Activated B cell treated with CpG ODN at 0.5 μM for 24 hours (primary cell): ENCODE data around the gene PM20D2. TPM values are rescaled to one million over a fixed set of nuclear protein-coding genes. Genes with fewer than 3 reads are reported as not detected.

ENCODE experiments used
- ATAC-seq: fragments of 200-7000 bp; cut with Tn5 transposase; one replicate; pipeline ENCODE4 v1.10.0; 2021; ENCODE audit warnings: low read depth, mild to moderate bottlenecking, moderate library complexity
- CTCF ChIA-PET: fragments of 350-600 bp; sonication (Branson Sonifier 250); formaldehyde crosslinking; loops from one replicate; lab custom pipeline; 2021; ENCODE audit warnings: antibody characterized with exemption; lab: Charles Lee
- POLR2A ChIA-PET: fragments of 350-600 bp; sonication (Branson Sonifier 250); formaldehyde crosslinking; loops from one replicate; lab custom pipeline; 2021; ENCODE audit warnings: antibody characterized with exemption; lab: Charles Lee
- DNase-seq: peaks from one replicate; pipeline ENCODE4 v3.0.0; 2022
- H3K27ac Mint-ChIP-seq: one replicate; pipeline ENCODE4 v1.8.0; 2020; ENCODE audit warnings: mixed read lengths
- H3K27me3 Mint-ChIP-seq: one replicate; pipeline ENCODE4 v1.8.0; 2021; ENCODE audit warnings: mixed read lengths
- H3K36me3 Mint-ChIP-seq: one replicate; pipeline ENCODE4 v1.8.0; 2021; ENCODE audit warnings: low read depth, mixed read lengths
- H3K4me1 Mint-ChIP-seq: one replicate; pipeline ENCODE4 v1.8.0; 2021; ENCODE audit warnings: mixed read lengths
- H3K4me3 Mint-ChIP-seq: one replicate; pipeline ENCODE4 v1.8.0; 2020; ENCODE audit warnings: mild to moderate bottlenecking, mixed read lengths
- H3K9me3 Mint-ChIP-seq: one replicate; pipeline ENCODE4 v1.8.0; 2020; ENCODE audit warnings: mixed read lengths
- intact Hi-C: fragments of 100-400 bp; cut with micrococcal nuclease; formaldehyde crosslinking; loops from one replicate; pipeline ENCODE4 v1.15.1; 2024
- total RNA-seq: library from RNA; stranded (reverse); gene quantifications from 2 replicates; pipeline ENCODE4 v1.2.3, GENCODE V29; 2022
- TF ChIP-seq, protein P1 (sequence below): fragments of 200-600 bp; IDR thresholded peaks from one replicate; pipeline ENCODE4 v1.8.0; 2022; ENCODE audit warnings: antibody characterized with exemption, mild to moderate bottlenecking

Gene PM20D2
- total RNA-seq, 1 donor from 2014 or later = 11.6 TPM

DNA sequence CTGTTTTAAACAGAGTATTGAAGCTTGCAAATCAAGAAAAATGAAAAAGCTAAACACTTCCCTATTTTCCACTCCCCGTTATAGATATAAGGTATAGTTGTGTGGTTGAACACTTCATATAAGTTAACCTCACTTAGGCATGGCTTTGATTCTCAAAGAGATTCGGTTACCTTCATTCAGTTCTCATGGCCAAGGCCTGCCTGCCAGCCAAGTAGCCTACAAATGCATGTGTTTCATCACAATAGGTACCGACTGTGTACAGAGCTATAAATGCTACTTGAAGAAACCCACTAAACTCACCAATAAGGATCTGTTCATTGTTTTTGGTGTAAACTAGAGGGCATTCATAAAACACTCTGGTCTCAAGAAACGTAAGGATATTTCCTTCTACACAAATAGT lies 27.8 kb downstream of the PM20D2 start:
- no peak for DNase-seq
- no peak overlapping the region for H3K27ac Mint-ChIP-seq
- CTCF ChIA-PET = no interaction called here
- no peaks in the 10 kb centered on the region for H3K27me3 Mint-ChIP-seq
- H3K4me1 Mint-ChIP-seq = no peaks in the 10 kb centered on the region
- ATAC-seq = no peak
- intact Hi-C loops = no loop called here
- no peaks in the 10 kb centered on the region for H3K36me3 Mint-ChIP-seq
- H3K9me3 Mint-ChIP-seq = no peaks in the 10 kb centered on the region
- no peak overlapping the region for H3K4me3 Mint-ChIP-seq
- POLR2A ChIA-PET = no interaction called here
- TF ChIP-seq, protein P1, sequence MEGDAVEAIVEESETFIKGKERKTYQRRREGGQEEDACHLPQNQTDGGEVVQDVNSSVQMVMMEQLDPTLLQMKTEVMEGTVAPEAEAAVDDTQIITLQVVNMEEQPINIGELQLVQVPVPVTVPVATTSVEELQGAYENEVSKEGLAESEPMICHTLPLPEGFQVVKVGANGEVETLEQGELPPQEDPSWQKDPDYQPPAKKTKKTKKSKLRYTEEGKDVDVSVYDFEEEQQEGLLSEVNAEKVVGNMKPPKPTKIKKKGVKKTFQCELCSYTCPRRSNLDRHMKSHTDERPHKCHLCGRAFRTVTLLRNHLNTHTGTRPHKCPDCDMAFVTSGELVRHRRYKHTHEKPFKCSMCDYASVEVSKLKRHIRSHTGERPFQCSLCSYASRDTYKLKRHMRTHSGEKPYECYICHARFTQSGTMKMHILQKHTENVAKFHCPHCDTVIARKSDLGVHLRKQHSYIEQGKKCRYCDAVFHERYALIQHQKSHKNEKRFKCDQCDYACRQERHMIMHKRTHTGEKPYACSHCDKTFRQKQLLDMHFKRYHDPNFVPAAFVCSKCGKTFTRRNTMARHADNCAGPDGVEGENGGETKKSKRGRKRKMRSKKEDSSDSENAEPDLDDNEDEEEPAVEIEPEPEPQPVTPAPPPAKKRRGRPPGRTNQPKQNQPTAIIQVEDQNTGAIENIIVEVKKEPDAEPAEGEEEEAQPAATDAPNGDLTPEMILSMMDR = no peak

DNA sequence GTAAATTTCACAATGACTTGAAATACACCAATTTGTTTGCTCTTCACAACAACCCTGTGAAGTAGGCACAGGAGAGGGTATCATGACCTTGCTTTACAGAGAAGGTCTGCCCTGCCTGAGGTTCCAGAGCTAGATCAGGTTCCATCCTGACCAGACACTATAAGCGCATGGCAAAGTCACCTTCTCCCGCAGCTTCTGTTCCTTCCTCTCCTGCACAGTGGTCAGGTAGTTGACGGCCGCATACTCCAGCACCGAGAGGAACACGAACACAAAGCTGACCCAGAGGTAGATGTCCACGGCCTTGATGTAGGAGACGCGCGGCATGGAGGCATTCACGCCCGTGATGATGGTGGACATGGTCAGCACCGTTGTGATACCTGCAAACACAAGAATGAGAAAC lies 34.3 kb downstream of the PM20D2 start:
- CTCF ChIA-PET = no interaction called here
- H3K4me1 Mint-ChIP-seq = no peaks in the 10 kb centered on the region
- POLR2A ChIA-PET = no interaction called here
- ATAC-seq (no peak), DNase-seq (no peak)
- no peak overlapping the region for H3K27ac Mint-ChIP-seq
- intact Hi-C loops = no loop called here
- H3K4me3 Mint-ChIP-seq = no peak overlapping the region
- no peaks in the 10 kb centered on the region for H3K36me3 Mint-ChIP-seq
- TF ChIP-seq, protein P1 = no peak
- no peaks in the 10 kb centered on the region for H3K9me3 Mint-ChIP-seq
- peaks cover 2% of the 10 kb centered on the region for H3K27me3 Mint-ChIP-seq

DNA sequence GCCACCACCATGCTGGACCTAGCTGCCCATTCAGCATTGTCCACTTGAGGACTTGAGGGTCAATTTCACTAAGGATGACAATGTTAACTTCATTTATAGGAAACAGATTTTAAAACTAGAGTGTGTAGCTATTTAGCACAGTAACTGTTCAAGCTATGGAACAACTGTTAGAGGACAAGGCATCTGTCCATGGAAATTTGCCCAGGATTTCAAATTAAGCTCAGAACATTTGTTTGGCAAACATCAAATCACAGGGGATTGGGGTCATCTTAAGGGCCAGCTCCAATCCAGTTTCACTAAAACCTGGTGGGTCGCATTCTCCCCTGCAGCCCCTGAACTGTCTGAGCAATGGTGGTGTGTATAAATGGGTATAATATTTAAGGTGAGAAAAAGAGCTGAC lies 35.1 kb downstream of the PM20D2 start:
- no peaks in the 10 kb centered on the region for H3K36me3 Mint-ChIP-seq
- DNase-seq (no peak), ATAC-seq (no peak)
- no peak overlapping the region for H3K27ac Mint-ChIP-seq
- TF ChIP-seq, protein P1 = no peak
- intact Hi-C loops = no loop called here
- H3K9me3 Mint-ChIP-seq = no peaks in the 10 kb centered on the region
- ChIA-PET CTCF (no interaction called here), POLR2A (interaction anchor here (0.7 kb wide), 1 partner anchor 10 kb away, joined by 8 read pairs; no protein-coding TSS in a partner anchor)
- H3K4me1 Mint-ChIP-seq = no peaks in the 10 kb centered on the region
- no peak overlapping the region for H3K4me3 Mint-ChIP-seq
- H3K27me3 Mint-ChIP-seq = peaks cover 2% of the 10 kb centered on the region

DNA sequence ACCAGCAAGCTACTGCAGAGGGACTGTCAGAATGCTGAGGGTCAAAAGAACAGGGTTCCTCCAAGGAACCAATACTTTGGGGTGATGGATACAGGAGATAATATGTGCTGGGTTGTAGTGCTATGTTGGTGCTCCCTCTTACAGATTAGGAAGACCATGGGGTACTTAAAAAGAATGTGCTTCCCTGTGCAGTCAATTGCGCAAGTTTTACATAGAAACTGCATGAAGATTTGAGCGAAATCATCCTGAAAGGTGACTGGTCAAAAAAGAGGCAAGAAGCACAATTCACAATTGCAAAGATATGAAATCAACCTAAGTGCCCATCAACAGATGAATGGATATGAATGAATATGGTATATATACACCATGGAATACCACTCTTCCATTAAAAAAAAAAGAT lies 37.4 kb downstream of the PM20D2 start:
- H3K4me3 Mint-ChIP-seq = no peak overlapping the region
- peaks cover 5% of the 10 kb centered on the region for H3K27me3 Mint-ChIP-seq
- CTCF ChIA-PET = no interaction called here
- H3K27ac Mint-ChIP-seq = no peak overlapping the region
- TF ChIP-seq, protein P1 = no peak
- H3K36me3 Mint-ChIP-seq = no peaks in the 10 kb centered on the region
- no peaks in the 10 kb centered on the region for H3K9me3 Mint-ChIP-seq
- ATAC-seq (no peak), DNase-seq (no peak)
- H3K4me1 Mint-ChIP-seq = no peaks in the 10 kb centered on the region
- POLR2A ChIA-PET = no interaction called here
- intact Hi-C loops = no loop called here

DNA sequence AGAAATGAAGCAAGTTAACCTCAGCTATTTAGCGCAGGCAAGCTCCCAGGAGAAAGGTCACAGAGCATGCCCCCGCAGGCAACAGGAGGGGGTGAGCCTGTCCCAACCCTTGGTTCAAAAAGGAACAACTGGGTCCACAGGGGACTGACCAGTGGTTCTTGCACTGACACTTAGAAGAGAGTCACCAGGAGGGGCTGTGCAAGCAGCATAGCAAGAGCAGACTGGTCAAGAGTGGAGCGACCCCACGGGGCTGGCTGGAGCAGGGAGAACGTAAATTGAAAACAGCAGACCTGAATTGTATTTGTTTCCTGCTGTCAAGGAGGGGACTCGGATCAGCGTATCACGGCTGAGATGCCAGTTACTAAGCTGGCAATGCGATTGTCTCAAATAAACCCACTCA lies 38.5 kb downstream of the PM20D2 start:
- Mint-ChIP-seq H3K4me1 (no peaks in the 10 kb centered on the region), H3K9me3 (no peaks in the 10 kb centered on the region), H3K4me3 (no peak overlapping the region), H3K27ac (no peak overlapping the region), H3K36me3 (no peaks in the 10 kb centered on the region), H3K27me3 (peaks cover 12% of the 10 kb centered on the region)
- TF ChIP-seq, protein P1 = no peak
- CTCF ChIA-PET = no interaction called here
- intact Hi-C loops = no loop called here
- no peak for ATAC-seq
- no peak for DNase-seq
- POLR2A ChIA-PET = no interaction called here
